ENCODE results near the gene EIF2S3.
"Not testable (repeated sequence)": the region's sequence is repeated elsewhere in the genome, so short reads cannot be mapped to it uniquely, and the experiment has no call there.

The EIF2S3 gene

DNA sequence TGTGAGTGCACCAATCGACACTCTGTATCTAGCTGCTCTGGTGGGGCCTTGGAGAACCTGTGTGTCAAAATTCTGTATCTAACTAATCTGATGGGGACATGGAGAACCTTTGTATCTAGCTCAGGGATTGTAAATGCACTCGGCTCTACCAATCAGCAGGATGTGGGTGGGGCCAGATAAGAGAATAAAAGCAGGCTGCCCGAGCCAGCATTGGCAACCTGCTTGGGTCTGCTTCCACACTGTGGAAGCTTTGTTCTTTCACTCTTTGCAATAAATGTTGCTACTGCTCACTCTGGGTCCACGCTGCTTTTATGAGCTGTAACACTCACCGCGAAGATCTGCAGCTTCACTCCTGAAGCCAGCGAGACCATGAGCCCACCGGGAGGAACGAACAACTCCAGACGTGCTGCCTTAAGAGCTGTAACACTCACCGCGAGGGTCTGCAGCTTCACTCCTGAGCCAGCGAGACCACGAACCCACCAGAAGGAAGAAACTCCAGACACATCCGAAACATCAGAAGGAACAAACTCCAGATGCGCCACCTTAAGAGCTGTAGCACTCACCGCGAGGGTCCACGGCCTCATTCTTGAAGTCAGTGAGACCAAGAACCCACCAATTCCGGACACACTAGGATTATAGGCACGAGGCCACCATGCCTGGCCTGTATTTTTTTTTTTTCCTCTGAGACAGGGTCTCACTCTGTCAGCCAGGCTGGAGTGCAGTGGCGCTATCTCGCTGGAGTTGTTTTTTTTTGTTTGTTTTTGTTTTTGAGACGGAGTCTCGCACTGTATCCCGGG is 4.0 kb upstream of the EIF2S3 start:
- not testable (repeated sequence) for DNase-seq

- DNase-seq: no peak
Observed at GRCh38 chrX:24055043-24055356, 244 bp downstream of the EIF2S3 start.

DNA sequence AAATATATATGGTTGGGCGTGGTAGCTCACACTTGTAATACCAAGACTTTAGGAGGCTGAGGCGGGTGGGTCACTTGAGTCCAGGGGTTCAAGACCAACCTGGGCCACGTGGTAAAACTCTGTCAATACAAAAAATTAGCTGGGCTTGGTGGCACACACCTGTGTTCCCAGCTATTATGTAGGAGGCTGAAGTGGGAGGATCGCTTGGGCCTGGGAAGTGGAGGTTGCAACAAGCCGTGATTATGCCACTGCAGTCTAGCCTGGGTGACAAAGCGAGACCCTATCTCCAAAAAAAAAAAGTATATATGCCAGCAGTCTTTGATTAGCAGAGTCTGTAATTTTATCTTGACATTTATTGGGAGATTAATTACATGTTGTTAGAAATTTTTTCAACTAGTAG is 8.7 kb downstream of the EIF2S3 start:
- no peak for DNase-seq

DNA sequence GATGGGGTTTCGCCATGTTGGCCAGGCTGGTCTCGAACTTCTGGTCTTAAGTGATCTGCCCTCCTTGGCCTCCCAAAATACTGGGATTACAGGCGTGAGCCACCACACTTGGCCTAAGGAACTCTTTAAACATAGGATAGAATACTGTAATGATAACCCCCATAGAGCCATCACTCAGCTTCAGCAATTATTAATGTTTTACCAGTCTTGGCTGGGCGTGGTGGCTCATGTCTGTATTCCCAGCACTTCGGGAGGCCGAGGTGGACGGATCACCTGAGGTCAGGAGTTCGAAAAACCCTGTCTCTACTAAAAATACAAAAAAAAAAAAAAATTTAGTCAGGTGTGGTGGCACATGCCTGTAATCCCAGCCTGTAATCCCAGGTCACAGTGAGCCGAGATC is 15.1 kb downstream of the EIF2S3 start:
- DNase-seq: no peak

DNA sequence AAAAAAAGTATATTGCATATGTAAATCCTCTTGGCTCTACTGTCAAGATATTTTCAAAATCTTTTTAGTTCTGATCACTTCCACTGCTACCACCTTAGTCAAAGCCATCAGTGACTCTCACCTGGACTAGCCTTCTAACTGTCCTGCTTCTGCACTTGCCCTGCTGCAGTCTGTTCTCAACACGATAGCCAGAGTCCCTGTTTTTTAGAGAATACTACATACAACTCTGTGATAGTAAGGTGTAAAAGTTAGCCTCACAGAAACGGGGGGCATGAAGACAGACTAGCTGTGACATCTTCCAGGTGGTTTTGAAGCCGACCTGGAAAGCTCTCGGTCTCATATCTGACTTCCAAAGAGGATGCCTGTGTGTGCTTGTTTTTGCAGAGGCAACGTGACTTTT is 24.7 kb downstream of the EIF2S3 start:
- no peak for DNase-seq

- DNase-seq: not testable (repeated sequence)
Observed at GRCh38 chrX:24080245-24080644, 25.5 kb downstream of the EIF2S3 start.

GRCh38 chrX:24080704-24081103 is 25.9 kb downstream of the EIF2S3 start:
- DNase-seq: no peak

- DNase-seq: peak; percentile 48 to 54
Observed at GRCh38 chrX:24081661-24082154, 27.0 kb downstream of the EIF2S3 start.

- no peak for DNase-seq
Observed at GRCh38 chrX:24082447-24082846, 27.7 kb downstream of the EIF2S3 start.

DNA sequence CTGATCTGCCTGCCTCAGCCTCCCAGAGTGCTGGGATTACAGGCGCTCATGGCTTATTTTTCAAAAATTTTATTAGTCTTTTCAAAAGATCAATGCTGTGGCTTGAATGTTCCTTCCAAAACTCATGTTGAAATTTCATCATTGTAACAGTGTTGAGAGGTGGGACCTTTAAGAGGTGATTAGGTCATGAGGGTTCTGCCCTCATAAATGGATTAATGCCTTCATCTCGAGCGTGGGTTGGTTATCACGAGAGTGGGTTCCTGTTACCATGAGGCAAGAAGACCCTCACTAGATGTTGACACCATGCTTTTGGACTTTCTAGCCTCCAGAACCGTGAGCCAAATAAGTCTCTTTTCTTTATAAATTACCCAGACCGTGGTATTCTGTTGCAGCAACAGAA is 30.3 kb downstream of the EIF2S3 start:
- DNase-seq: no peak

- no peak for DNase-seq
Observed at GRCh38 chrX:24090300-24091200, 35.8 kb downstream of the EIF2S3 start.

- DNase-seq: no peak
Observed at GRCh38 chrX:24093746-24094145, 39.0 kb downstream of the EIF2S3 start.

- no peak for DNase-seq
Observed at GRCh38 chrX:24097741-24098260, 43.0 kb downstream of the EIF2S3 start.

DNA sequence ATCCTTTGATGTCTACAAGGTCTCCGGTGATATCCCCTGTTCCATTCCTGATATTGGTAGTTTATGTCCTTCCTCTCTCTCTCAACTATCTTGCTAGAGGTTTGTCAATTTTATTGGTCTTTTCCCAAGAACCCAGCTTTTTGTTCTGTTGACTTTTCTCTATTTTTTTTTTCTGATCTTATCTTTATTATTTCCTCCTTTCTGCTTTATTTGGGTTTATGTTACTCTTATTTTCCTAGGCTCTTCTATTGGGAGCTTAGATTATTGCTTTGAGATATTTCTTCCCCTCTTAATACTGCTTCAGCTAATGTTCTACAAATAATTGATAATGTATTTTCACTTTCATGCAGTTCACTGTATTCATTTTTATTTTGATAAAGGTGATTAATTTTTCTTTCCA is 44.2 kb downstream of the EIF2S3 start:
- DNase-seq: no peak

- DNase-seq: no peak
Observed at GRCh38 chrX:24099394-24099793, 44.6 kb downstream of the EIF2S3 start.

DNA sequence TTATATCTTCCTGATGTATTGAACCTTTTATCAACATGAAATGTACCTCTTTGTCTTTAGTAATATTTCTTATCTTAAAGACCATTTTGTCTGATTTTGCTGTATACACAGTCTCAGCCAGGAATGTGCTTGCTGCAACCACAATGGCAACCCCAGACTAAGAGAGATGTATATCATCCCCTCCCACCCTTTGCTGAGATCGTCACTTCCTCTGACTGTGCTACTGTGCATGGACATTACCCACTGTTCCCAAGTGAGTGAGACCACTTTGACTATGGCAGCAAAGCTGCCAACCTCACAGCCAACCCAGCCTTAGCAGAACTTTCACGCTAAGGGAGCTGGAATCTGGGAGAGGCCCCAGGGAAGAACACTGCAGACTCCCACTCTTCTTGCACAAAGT is 46.0 kb downstream of the EIF2S3 start:
- no peak for DNase-seq

- no peak for DNase-seq
Observed at GRCh38 chrX:24110069-24110468, 55.3 kb downstream of the EIF2S3 start.

- DNase-seq: no peak
Observed at GRCh38 chrX:24113181-24113580, 58.4 kb downstream of the EIF2S3 start.

DNA sequence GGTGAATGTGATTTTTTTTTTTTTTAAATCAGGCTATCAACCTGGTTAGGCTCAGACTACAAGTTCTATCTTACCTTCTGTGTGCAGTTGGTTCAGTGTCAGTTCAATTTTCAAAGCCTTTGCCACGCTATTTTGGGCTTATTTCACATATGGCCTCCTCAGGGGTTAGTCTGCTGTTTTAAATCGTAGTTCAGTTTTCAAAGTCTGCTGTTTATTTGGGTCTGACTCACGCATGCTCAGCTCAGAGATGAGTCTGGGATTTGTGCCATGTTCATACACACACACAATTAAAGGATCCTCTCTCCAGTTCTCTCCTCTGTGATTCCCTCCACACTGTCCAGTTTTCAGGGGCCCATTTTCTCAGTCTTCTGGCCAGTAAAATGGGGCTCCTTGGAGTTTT is 62.5 kb downstream of the EIF2S3 start:
- no peak for DNase-seq

- no peak for DNase-seq
Observed at GRCh38 chrX:24124244-24124799, 69.6 kb downstream of the EIF2S3 start.

- DNase-seq: no peak
Observed at GRCh38 chrX:24125028-24125612, 70.4 kb downstream of the EIF2S3 start.

Data from CD4-positive, alpha-beta T cell treated with Interleukin-1 beta for 1 hour (primary cell).